T-helper 22 cell (primary cell): ENCODE data around the gene GALNT7.
"Not testable (repeated sequence)": the region's sequence is repeated elsewhere in the genome, so short reads cannot be mapped to it uniquely, and the experiment has no call there.

Experiments used
- DNase-seq: peaks from one replicate; pipeline ENCODE4 v3.0.0-alpha.2; 2020; ENCODE audit warnings: low read depth

GALNT7 gene

DNA sequence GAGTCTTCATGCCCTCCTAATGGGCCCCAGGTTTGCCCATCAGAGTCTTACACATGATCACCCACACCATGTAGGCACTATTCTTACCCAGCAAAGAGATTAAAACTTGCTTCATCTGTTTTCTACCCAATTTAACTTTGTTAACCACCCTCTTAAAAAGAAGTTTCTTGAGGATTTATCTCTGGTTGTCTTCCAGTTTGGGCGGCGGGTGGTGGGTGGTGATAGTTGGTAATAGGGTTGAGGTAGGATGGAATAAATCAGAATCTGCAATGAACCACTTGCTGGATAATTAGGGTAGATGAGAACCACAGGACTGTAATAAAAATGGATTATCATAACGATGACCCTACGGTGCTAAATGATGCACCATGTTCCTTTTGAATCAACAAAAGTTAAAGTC lies 30.9 kb downstream of the GALNT7 start:
- no peak for DNase-seq

DNA sequence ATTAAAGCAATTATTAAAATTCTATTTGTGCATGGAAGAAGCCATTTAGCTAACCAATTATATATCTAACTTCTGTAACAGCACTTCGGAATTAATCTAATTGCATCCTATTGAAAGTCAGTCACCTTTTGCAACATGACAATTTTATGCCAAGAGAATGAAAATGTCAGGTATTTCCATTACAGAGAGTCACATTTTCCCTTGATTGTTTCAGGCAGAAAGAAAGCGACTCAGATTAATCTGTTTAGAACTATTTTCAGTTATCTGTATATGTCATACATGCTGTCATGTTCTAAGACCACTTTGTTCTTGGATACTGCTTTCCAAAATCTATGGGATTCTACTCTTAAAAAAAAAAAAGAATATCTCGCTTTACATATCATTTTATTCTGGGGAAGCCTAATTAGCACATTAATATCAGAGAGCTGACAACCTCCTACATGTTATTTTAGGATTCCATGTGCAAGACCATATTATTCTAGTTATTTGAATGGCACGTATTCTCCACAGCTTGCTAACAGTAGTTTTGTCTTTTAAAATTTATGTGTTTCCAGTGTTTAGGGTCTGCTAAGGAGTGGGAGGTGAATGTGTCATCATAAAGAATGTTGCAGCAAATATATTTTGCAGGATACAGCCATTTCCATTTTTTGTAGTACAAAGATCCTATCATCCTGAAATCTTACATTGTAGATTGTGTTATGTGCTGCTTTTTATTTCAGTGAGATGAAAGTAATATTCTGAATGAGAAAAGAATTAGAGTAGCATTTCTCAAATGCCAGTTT lies 31.7 kb downstream of the GALNT7 start:
- no peak for DNase-seq

DNA sequence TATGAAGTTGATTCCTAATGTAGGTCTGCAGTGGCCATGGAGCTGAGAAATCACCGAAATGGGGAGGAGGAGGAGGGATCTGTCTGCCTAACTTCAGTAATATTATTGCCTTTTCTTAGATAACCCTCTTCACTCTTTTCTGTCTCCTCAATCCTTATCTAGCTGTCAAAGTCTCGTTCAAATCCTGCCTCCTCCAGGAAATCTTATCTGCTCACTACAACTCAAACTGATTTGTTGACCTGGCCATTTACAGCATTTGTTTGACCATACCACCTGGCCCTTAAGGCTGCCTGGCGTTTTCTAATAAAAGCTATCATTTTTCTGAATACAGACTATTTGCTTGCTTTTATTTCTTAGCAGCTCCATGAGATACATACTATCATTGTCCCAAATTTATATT lies 33.8 kb downstream of the GALNT7 start:
- no peak for DNase-seq

DNA sequence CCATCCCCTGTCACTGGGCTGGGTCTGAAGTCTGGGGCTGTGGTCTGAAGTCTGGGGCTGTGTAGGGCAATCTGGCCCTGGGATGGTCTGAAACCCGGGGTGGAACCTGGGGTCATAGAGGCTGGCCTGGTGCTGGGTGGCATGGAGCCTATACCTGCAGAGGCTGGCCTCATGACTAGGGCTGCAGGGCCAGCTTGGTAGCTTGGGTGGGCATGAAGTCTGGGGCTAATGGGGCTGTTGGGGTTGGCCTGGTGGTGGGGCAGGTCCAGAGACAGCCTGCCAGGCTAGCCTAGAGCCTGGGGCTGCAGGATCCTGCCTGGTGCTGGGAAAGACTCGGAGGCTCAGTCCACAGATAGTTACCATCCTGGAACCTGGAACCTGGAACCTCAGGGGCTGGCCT lies 37.0 kb downstream of the GALNT7 start:
- DNase-seq: no peak

DNA sequence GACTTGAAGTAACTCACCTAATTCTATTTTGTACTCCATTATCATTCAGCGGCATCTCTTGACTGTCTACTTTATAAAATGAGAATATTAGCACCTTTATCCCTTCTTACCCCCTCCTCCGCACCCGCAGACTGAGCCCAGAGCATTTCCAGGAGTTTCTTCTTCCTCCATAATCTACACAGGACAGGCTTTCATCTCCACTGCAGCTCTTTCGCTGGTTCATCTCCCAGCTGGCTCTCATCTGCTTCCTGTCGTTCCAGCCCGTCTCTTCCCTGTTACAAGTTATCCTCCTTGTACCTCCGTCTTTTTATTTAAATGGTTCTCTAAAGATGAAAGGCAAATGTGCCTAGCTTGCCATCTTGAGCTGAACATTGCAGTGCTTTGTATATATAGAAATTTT lies 39.8 kb downstream of the GALNT7 start:
- DNase-seq: no peak

DNA sequence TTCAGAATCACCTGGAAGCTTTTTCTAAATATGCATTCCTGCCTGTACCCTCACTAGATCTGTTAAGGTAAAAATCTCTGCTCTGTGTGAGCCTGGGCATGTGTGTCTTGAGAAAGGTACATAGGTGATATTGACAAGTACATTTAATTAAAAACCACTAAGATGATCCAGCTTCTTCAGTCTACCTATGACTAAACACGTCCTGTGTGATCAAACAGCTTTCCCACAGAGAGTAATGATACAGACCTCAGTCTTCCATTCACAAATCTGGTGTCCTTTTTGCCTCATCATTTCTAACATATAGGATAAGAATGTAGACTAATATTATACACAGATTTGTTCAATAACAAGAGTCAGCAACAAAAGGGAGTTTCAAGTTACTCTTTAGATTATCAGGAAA lies 42.6 kb downstream of the GALNT7 start:
- no peak for DNase-seq

DNA sequence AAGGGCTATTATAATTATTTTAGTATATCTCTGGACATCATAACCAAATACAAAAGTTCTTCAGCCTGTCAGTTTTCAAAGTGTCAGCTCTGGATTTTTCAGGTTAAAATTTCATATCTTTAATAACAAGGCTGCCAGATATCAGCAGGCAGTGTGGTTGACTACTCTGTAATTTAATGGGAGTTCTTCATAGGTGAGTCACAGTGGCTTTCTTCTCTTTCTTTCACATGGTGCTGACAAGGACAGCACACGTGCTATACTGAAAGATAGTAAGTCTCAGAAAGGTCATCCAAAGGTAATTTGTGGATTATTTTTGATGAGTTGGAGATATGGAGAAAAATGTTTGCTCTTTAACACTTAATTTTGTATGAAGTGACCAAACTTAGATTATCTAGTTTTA lies 43.2 kb downstream of the GALNT7 start:
- no peak for DNase-seq

DNA sequence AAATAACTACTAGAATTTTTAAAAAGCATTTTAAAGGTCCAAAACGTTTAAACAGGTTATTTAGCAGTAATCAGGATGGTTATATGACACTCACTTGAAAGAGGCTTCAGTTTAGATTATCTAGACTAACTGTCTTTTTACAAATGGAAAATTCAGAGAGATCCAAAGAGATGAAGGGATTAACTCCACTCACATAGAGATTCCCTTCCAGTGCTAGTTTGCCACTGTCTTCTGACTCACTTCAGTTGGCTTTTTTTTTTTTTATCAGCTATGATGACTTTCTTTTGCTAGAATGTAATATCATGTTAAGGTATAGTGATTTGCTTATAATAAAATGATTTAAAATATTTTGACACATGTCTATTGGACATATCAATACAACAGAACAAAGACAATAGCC lies 43.8 kb downstream of the GALNT7 start:
- no peak for DNase-seq

DNA sequence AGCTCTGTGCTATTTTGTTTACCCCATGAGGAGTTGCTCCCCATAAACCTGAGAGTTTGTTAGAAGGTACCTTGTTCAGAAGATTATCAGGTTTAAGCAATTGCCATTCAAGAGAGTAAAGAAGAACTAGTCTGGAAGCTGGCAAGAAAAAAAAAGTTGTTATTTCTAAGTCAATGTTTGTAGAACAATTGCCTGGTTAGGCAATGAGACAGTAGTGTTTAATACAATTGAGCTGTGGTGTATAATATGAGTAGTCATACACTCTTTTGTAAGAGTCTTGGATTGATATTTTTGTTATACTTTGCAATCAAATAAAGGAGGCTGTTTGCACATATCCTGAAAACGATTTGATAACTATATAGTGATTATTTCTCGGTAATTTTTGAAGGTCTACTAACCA lies 44.7 kb downstream of the GALNT7 start:
- no peak for DNase-seq

DNA sequence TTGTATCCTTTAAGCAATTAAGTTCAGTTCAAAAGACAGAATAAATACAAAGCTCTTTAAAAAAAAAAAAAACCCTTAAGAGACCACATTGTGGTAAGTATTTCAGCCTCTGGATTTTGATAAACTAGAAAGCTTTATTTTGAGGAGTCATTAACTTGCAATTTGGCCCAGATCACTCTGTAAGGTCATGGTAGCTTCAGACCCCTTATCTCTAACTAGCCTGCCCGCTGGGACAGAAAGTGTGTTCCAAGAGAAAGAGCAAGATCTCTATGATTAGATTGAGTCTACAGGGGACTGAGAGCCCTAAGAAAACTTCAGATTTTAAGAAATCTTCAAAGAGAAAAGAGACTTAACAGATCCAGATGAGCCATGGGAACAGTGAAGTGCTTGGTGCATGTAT lies 45.6 kb downstream of the GALNT7 start:
- no peak for DNase-seq

DNA sequence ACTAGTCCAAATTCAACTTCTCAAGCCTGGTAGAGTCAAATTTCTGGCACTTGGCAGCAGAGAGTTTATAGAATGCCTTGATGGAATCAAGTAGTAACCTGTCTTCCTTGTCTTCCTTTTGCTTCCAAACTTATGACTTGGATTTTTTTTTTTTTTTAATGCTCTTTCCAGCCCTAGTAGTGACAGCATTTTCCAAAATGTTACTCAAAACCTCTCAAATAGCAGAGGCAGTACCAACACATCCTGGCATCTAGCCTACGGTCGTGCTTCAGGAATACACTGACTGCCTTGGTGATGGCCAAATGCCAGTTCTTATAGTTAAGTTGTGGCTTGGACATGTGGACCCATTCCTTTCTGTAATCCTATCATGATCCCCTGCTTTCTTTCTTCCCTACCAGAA lies 46.0 kb downstream of the GALNT7 start:
- DNase-seq: no peak

DNA sequence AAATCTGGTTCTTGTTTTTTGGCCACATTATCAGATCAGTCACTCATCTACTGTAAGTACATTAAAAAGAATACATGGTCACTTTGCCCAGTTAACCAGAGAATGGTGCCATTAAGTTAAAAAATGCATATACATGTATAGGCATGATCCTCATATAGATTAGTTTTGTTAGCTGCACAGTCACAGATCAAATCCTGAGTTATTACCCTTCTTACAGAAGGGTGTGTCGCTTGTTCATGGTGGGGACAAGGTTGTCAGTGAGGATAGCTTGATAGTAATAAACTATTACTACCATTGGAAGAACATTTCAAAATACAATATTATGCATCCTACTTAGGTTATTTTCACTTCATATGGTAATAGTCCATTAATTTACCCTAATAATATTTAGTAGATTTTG lies 48.5 kb downstream of the GALNT7 start:
- no peak for DNase-seq

DNA sequence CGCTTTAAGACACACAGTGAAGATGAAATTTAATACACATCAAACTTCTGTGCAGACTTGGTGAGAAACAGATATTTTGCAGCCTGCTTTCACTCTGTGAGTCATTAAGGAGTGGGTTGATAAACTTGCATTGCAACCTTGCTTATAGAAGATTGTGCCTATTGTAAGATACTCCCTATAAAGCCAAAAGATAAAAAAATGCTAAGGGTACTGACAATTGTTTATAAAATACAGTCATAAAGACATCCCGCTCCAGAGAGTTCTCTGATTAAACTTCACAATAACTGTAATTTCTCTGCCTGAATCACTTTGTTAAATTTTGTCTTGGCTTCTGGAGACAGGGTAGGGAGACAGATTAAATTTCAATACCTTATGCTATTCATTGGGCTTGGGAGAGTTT lies 49.1 kb downstream of the GALNT7 start:
- no peak for DNase-seq

DNA sequence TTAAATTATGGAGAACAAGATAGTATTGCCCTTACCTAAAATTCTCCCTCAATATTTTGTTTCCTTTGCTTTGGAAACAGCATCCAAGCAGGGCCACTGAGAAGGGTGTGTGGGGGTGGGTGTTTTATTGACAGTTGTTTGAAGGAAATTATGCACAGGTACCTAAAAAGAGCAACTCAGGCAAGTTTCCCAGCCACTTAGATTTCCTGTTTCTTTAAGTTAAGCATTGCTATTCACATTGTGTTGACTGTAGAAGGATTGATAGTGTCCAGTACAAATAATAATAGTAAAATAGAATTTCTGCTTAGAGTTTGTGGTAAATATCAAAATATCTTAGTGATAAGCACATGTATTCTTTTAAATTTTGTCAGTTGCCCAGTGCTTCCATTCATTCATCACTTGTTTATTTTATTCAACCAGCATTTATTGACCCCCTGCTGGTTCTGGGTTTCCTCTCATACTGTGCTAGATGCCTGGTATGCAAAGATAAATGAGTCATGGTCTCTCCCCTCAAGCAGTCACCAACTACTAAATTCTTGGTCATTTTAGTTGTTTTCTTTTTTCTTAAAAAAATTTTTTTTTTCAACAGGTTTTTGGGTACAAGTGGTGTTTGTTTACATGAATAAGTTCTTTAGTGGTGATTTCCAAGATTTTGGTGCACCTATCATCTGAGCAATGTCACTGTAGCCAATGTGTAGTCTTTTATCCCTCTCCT lies 50.0 kb downstream of the GALNT7 start:
- DNase-seq: no peak

DNA sequence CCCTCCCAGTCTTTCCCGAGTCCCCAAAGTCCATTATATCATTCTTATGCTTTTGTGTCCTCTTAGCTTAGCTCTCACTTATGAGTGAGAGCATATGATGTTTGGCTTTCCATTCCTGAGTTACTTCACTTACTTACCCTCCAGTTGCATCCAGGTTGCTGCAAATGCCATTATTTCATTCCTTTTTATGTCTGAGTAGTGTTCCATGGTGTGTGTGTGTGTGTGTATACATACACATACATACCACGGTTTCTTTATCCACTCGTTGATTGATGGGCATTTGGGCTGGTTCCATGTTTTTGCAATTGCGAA lies 50.5 kb downstream of the GALNT7 start:
- DNase-seq: not testable (repeated sequence)

DNA sequence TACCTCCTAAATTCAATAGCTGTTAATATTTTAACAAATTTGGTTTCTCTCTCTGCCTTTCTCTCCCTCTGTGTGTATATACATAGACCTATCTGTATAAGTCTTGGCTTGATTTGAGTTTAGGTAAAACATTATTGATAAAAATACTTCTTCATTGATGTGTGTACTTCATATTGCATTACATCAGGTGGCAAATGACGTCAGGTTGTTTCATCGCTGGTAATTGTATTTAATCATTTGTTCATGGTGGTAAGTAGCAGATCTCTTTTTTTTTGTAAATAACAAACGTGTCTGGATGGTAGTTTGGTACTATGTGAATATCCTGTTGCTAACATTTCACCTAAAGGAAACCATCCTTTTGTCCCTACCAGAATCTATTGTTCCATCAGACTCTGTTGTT lies 55.1 kb downstream of the GALNT7 start:
- no peak for DNase-seq

DNA sequence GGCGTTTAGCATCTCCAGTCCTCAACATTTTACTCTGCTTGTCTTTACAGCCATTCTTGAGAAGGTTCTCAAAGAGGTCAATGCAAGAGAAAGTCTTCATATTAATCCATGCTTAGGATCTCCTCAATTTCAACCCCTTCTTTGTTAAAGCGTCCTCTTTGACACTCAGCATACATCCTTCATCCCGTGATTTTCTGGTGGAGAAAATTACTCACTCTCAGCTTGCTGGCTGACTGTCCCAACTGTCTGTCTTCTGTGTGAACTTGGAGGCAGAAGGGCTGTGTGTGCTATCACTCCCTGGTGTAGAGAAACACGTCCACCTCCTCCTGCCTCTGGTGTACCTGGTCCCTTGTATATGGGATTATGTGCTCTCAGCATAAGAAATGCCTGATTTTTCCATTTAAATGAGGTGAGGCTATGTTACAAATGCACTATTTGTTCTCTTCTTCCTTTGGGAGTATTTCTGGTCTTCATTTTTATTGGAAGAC lies 57.8 kb downstream of the GALNT7 start:
- DNase-seq: no peak

DNA sequence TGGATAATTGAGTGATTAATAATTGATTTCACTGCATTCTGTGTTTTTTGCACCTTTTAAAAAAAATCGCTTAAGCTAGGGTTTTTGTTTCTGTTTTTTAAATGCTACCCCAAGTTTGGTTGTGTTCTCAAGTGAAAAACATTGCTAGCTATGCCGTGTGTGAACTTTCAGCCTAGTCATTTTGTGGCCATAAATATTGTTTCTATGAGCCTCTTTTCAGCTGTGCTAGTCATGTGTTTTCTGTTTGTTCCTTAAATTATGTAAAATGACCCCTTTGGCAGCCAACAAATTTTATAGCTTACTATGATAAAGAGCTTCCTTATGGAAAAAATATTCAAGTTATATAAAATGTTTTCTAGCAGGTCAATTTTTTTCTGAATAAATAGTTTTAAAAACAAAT lies 59.1 kb downstream of the GALNT7 start:
- no peak for DNase-seq

DNA sequence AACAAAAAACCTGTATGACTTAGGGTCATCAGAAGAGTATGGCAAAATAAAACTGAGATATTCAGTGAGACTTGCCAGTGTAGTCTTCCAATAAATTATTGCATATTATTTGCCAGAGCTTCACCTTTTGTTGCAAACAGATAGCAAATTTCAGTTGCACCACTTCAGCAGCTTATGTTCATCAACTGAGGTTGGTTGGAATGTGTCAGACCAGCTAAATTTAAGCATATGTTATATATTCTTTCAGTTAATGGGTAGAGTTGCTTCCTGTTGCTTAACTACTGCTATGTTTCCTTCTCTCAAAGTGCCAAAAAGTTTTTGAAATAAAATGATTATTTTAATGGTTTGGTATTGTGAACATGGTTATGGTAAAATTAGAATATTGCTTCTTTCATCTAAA lies 61.5 kb downstream of the GALNT7 start:
- no peak for DNase-seq

DNA sequence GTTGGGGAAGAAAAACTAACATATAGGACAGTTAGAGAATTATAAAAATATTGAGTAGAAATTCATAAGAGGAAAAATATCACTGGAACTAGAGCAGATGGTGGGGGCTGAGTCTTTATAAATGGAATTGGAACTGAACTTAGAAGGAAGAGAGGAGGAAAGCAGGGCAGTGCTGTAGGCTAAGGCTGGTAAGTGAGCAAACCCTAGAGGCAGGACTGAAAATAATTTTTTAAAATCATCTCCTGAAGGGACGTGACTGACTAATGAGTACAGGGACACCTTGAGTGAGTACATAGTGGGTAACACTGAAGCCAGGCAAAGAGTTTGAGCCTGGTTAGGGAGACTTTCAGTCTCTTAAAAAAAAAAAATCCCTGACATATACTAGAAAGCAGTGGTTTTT lies 63.3 kb downstream of the GALNT7 start:
- DNase-seq: no peak

DNA sequence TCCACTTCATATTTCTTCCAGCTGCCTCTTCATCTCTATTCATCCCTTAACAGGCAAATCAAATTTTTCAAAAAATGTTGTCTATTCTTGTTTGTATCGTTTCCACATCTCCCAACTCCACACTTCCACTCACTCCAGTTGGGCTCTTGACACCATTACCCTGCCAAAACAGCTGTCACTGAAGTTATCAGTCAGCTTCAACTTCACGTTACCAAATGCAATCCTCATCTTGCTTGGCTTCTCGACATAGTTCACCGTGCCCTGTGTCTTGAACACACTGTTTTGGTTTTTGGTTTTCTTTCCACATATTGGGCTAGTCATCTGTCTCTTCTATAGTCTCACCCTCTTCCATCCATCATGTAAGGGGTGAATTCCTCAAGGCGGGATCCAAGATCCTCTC lies 65.2 kb downstream of the GALNT7 start:
- no peak for DNase-seq

DNA sequence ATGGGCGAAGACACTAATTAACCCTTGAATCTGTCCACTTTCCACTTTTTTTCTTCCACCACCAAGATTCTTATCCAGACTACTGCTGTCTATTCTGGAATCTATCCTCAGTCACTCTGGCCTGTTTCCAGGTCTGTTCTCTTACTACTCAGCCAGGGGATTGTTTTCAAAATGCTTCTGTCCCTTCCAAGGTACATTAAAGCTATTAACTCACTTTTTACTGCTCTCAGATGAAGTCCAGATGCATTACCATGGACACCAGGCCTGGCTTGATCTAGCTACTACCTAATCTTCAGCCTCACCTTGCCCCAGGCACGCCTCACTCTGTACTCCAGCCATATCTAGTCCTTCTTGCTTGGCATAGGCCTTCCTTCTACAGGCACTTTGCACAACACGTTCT lies 66.4 kb downstream of the GALNT7 start:
- DNase-seq: no peak

DNA sequence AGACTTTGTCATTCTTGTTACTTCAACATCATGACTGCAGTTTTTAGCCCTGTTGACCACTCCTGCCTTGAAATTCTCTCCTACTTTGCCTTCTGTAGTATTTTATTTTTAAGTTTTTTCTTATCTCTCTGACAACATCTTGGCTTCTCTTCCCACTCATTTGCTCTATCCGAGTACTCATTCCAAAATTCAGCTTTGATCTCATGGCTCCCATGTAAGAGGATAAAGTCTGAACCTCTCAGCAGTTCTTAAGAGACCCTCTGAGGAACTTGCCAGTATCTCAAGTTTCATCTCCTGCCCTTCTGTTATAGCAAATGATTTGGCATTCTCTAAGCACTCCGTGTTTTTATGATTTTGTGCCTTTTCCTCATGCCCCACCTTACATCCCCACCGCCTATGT lies 67.7 kb downstream of the GALNT7 start:
- no peak for DNase-seq

DNA sequence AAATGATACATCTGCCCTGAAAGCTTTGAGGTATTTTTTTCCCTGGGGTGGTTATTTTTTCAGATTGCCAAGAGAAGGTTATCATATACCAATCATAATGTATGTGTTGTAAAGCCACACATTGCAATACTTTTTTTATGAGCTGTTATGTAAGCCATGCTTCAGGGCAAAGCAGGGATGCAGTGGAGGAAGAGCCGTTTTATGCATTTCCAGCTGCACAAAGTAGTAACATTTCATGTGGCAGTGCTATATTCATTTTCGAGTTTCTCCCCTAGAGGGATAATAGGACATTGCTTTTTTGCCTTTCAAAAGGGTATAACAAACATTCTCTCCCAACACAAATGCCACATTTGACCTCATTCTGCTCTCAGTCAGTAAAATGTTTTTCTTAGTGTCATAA lies 68.5 kb downstream of the GALNT7 start:
- DNase-seq: no peak
